Prostate gland (tissue), 2 donors: ENCODE measurements around the gene TTL.

Experiments
- POLR2AphosphoS5 ChIP-seq: sonication (generic); formaldehyde crosslinking; IDR thresholded peaks from one replicate; pipeline ENCODE4 v1.6.1; 2017; ENCODE audit warnings: antibody characterized with exemption
- TF ChIP-seq, protein P1 (sequence below), 4 experiments: fragments of 200-600 bp in 2 of 4; fragments of 450-650 bp in 2 of 4; sonication (generic) in 2 of 4; IDR thresholded peaks; 1 replicate in 3 of 4; 2 replicates in 1 of 4; pipeline ENCODE4 v1.5.1; 2016 to 2019; ENCODE audit warnings: antibody characterized with exemption in 4 of 4, mild to moderate bottlenecking in 2 of 4, moderate library complexity in 2 of 4

DNA sequence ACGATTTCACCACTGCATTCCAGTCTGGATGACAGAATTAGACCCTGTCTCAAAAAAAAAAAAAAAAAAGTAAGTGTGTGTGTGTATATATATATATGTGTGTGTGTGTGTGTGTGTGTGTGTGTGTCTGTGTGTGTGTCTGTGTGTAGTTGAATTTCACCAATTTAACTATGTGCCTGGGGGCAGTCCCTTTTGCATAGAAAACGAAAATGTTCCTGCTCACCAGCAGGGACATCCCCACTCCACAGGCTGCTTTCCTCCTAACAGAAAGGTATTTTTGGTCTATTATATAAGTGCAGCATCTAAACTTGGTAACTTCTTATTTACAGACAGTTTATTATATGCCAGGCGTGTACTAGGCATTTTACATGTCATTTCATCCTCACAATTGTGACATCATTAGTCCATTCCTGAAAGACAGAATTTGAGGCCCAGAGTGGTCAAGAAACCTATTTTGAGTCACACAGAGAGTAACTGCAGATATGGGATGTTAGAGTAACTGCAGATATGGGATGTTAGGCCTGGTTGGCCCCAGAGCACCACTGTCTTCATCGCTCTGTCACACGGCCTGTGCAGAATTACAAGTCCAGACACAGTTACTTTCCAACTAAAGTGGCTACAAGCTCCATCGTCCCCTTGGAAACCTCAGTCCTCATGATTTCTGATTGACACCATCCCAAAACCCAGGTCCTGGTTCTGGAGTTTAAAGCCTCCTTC is 9.3 kb upstream of the TTL start:
- TF ChIP-seq, protein P1, sequence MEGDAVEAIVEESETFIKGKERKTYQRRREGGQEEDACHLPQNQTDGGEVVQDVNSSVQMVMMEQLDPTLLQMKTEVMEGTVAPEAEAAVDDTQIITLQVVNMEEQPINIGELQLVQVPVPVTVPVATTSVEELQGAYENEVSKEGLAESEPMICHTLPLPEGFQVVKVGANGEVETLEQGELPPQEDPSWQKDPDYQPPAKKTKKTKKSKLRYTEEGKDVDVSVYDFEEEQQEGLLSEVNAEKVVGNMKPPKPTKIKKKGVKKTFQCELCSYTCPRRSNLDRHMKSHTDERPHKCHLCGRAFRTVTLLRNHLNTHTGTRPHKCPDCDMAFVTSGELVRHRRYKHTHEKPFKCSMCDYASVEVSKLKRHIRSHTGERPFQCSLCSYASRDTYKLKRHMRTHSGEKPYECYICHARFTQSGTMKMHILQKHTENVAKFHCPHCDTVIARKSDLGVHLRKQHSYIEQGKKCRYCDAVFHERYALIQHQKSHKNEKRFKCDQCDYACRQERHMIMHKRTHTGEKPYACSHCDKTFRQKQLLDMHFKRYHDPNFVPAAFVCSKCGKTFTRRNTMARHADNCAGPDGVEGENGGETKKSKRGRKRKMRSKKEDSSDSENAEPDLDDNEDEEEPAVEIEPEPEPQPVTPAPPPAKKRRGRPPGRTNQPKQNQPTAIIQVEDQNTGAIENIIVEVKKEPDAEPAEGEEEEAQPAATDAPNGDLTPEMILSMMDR (IDR thresholded peaks at IDR 0.05): no peak
- no peak for TF ChIP-seq POLR2AphosphoS5
